ENCODE measurements around the gene HNRNPUL2. TPM values are rescaled to one million over a fixed set of nuclear protein-coding genes. Genes with fewer than 3 reads are reported as not detected.
"Not testable (repeated sequence)": the region's sequence is repeated elsewhere in the genome, so short reads cannot be mapped to it uniquely, and the experiment has no call there.

HNRNPUL2 gene
- total and polyA plus RNA-seq, 8 donors: 10.3 to 73.5 (median 29.6) TPM

- H3K27ac ChIP-seq: peak overlapping the region; percentile 93 to 98 (median 96)
Measured at GRCh38 chr11:62770778-62771143, 43.5 kb upstream of the HNRNPUL2 start.

GRCh38 chr11:62760867-62761227 lies 33.6 kb upstream of the HNRNPUL2 start:
- H3K4me1 ChIP-seq: peaks cover 12 to 32% (median 22%) of the 10 kb centered on the region in 4 donors
- H3K27me3 ChIP-seq; intact Hi-C loops (cut with DNase I; ENCODE audit: low total_unique reads); DNase-seq; H3K9me3 ChIP-seq: not testable (repeated sequence)
- peak overlapping the region; percentile 68 to 92 (median 84) for H3K27ac ChIP-seq
- H3K36me3 ChIP-seq: peaks cover 4 to 19% (median 15%) of the 10 kb centered on the region in 4 donors
- WGBS, 5 donors: 28 to 39% (median 33%) methylated on average over 9 of the region's 9 CpGs
- H3K4me3 ChIP-seq: peak overlapping the region; percentile 69 to 86 (median 76)

More at GRCh38 chr11:62770778-62771143, 43.5 kb upstream of the HNRNPUL2 start:
- peaks cover 22 to 38% (median 30%) of the 10 kb centered on the region in 4 donors for H3K4me1 ChIP-seq
- DNase-seq: no peak
- no peaks in the 10 kb centered on the region for H3K27me3 ChIP-seq
- H3K36me3 ChIP-seq: peaks cover 16 to 43% (median 32%) of the 10 kb centered on the region in 4 donors
- intact Hi-C loops (cut with DNase I; ENCODE audit: low total_unique reads): no loop called here
- no peak for TF ChIP-seq CTCF (IDR thresholded peaks at IDR 0.05)
- no peak for TF ChIP-seq POLR2AphosphoS5 (IDR thresholded peaks at IDR 0.05)
- H3K4me3 ChIP-seq: peak overlapping the region; percentile 65 to 72 (median 68)
- H3K9me3 ChIP-seq: no peaks in the 10 kb centered on the region
- 0 to 2% (median 1%) methylated on average over 18 of the region's 18 CpGs for WGBS, 5 donors

- no peak overlapping the region for H3K27ac ChIP-seq
- intact Hi-C loops (cut with DNase I; ENCODE audit: low total_unique reads): no loop called here
- 57 to 68% (median 65%) methylated on average over 9 of the region's 9 CpGs for WGBS, 5 donors
- H3K27me3 ChIP-seq: no peaks in the 10 kb centered on the region
- no peak overlapping the region for H3K4me3 ChIP-seq
- TF ChIP-seq POLR2A (IDR thresholded peaks at IDR 0.05) (no peak), EP300 (IDR thresholded peaks at IDR 0.05) (no peak), POLR2AphosphoS5 (IDR thresholded peaks at IDR 0.05) (no peak), CTCF (IDR thresholded peaks at IDR 0.05) (no peak)
- H3K36me3 ChIP-seq: no peaks in the 10 kb centered on the region
- no peaks in the 10 kb centered on the region for H3K9me3 ChIP-seq
- peaks cover 16 to 34% (median 27%) of the 10 kb centered on the region in 4 donors for H3K4me1 ChIP-seq
- no peak for DNase-seq
Measured at GRCh38 chr11:62757846-62758788, 30.9 kb upstream of the HNRNPUL2 start.

GRCh38 chr11:62755086-62755615 lies 27.9 kb upstream of the HNRNPUL2 start:
- H3K4me1 ChIP-seq: peaks cover 16 to 43% (median 37%) of the 10 kb centered on the region in 4 donors
- no peak for DNase-seq
- no peak for TF ChIP-seq EP300 (IDR thresholded peaks at IDR 0.05)
- no peak for TF ChIP-seq POLR2A (IDR thresholded peaks at IDR 0.05)
- no peak for TF ChIP-seq CTCF (IDR thresholded peaks at IDR 0.05)
- no peak for TF ChIP-seq POLR2AphosphoS5 (IDR thresholded peaks at IDR 0.05)
- intact Hi-C loops (cut with DNase I; ENCODE audit: low total_unique reads): no loop called here
- no peaks in the 10 kb centered on the region for H3K27me3 ChIP-seq
- H3K4me3 ChIP-seq: no peak overlapping the region
- 72 to 80% (median 76%) methylated on average over 10 of the region's 10 CpGs for WGBS, 5 donors
- H3K36me3 ChIP-seq: peaks cover 3 to 18% (median 14%) of the 10 kb centered on the region in 4 donors
- no peaks in the 10 kb centered on the region for H3K9me3 ChIP-seq
- H3K27ac ChIP-seq: peak overlapping the region in 1 of 5 donors; percentile 93
